Endothelial cell of coronary artery (primary cell): ENCODE data around the gene NUP58. TPM values are rescaled to one million over a fixed set of nuclear protein-coding genes. Genes with fewer than 3 reads are reported as not detected.

Source experiments
- total RNA-seq: library from RNA; depleted of rRNA; stranded (reverse); fragments of >200 nt; gene quantifications from 2 replicates; pipeline ENCODE4 v1.2.3, GENCODE V29; 2014

The NUP58 gene, protein sequence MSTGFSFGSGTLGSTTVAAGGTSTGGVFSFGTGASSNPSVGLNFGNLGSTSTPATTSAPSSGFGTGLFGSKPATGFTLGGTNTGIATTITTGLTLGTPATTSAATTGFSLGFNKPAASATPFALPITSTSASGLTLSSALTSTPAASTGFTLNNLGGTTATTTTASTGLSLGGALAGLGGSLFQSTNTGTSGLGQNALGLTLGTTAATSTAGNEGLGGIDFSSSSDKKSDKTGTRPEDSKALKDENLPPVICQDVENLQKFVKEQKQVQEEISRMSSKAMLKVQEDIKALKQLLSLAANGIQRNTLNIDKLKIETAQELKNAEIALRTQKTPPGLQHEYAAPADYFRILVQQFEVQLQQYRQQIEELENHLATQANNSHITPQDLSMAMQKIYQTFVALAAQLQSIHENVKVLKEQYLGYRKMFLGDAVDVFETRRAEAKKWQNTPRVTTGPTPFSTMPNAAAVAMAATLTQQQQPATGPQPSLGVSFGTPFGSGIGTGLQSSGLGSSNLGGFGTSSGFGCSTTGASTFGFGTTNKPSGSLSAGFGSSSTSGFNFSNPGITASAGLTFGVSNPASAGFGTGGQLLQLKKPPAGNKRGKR
- total RNA-seq: 37.3 and 46.2 TPM in 2 replicates

GRCh38 chr13:25301347-25302113, at the start of gene NUP58:
Gene NUP58 (plus strand): TSS chr13:25301625. CDS start chr13:25301774, 149 bp downstream.

GRCh38 chr13:25286969-25287961, 14.2 kb upstream of the NUP58 start, which contains the start of gene MTMR6:
Gene MTMR6 (minus strand): TSS chr13:25287488. CDS start chr13:25287247, 241 bp downstream.

DNA sequence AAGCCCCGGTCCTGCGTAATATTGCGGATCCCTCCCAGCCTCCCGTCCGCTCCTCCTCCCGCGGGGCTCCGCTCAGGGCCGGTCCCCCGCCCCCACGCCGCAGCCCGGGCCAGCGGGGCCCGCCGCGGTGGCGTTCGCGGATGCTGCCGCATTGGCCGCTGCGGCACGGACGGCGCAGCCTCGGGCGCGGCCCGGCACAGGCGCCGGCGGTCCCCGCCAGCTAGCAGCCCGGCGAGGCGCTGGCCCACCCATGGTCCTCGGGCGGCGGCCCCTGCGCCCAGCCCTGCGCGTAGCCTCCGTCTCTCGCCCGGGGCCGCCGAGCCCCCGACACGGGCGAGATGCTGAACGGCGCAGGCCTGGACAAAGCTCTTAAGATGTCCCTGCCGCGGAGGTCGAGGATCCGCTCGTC, 70.5 kb downstream of the NUP58 start, which contains the start of gene ATP8A2:
Gene ATP8A2, plus strand, starts transcription at position 100 of the 409 bp plus-strand sequence. Its CDS starts 239 bp downstream, at position 339.

Other genes with a start within 250 kb of the NUP58 start
- gene PABPC3, start 205.5 kb upstream of the NUP58 start, total RNA-seq: 0.09 TPM in 2 replicates
- gene AMER2, start 129.3 kb upstream of the NUP58 start, total RNA-seq: not detected in 2 replicates
- 21.3 and 23.7 TPM in 2 replicates for gene MTMR6, start 14.1 kb upstream of the NUP58 start, total RNA-seq
- gene ATP8A2, start 70.3 kb downstream of the NUP58 start, total RNA-seq: under 0.01 TPM in 2 replicates